Erythroblast (primary cell): Measurements from ENCODE around the gene ARRB1.

ENCODE experiments used
- GATA1 ChIP-seq: IDR thresholded peaks from 2 replicates; pipeline ENCODE4 v1.6.1; 2011; ENCODE audit warnings: low read depth, mild to moderate bottlenecking, control low read depth, low read length, moderate library complexity
- POLR2A ChIP-seq: IDR thresholded peaks from 2 replicates; pipeline ENCODE4 v1.6.1; 2011; ENCODE audit warnings: mild to moderate bottlenecking, low read length

GRCh38 chr11:75371949-75372876 is 20.8 kb upstream of the ARRB1 start:
- no peak for TF ChIP-seq POLR2A
- TF ChIP-seq GATA1: no peak
